Naive thymus-derived CD8-positive, alpha-beta T cell (primary cell): ENCODE results near the gene LIPG. TPM values are rescaled to one million over a fixed set of nuclear protein-coding genes. Genes with fewer than 3 reads are reported as not detected.

Source experiments
- ATAC-seq, 2 donors: fragments of 150-1000 bp; cut with Tn5 transposase in 1 of 2; sonication (Bioruptor Pico), chemical (Tn5 transposase) in 1 of 2; 1 replicate in 1 of 2; 2 replicates in 1 of 2; pipeline ENCODE4 v1.10.0; 2021; ENCODE audit warnings: mild to moderate bottlenecking in 2 of 2, moderate library complexity in 2 of 2
- POLR2A ChIA-PET: fragments of 350-600 bp; sonication (Branson Sonifier 250); formaldehyde crosslinking; loops from one replicate; lab custom pipeline; 2021; ENCODE audit warnings: antibody characterized with exemption; lab: Charles Lee
- DNase-seq, 10 donors: peaks; one replicate each; pipeline versions ENCODE4 v3.0.0 to v3.0.0-alpha.2; 2020 to 2022
- H3K27ac Mint-ChIP-seq, 10 donors: one replicate each; pipeline ENCODE4 v1.8.0; 2020 to 2022; ENCODE audit warnings: mild to moderate bottlenecking in 10 of 10, mixed read lengths in 10 of 10, moderate library complexity in 4 of 10, inconsistent platforms in 1 of 10
- H3K27me3 Mint-ChIP-seq, 5 donors: one replicate each; pipeline ENCODE4 v1.8.0; 2021 to 2022; ENCODE audit warnings: mixed read lengths in 5 of 5
- H3K36me3 Mint-ChIP-seq, 3 donors: one replicate each; pipeline ENCODE4 v1.8.0; 2020 to 2022; ENCODE audit warnings: mixed read lengths in 3 of 3, mild to moderate bottlenecking in 2 of 3, inconsistent platforms in 1 of 3
- H3K4me1 Mint-ChIP-seq, 4 donors: one replicate each; pipeline ENCODE4 v1.8.0; 2021 to 2022; ENCODE audit warnings: mixed read lengths in 4 of 4
- H3K4me3 Mint-ChIP-seq, 10 donors: one replicate each; pipeline ENCODE4 v1.8.0; 2020 to 2022; ENCODE audit warnings: mild to moderate bottlenecking in 10 of 10, mixed read lengths in 10 of 10, moderate library complexity in 6 of 10, inconsistent platforms in 1 of 10
- H3K9me3 Mint-ChIP-seq, 9 donors: one replicate each; pipeline ENCODE4 v1.8.0; 2020 to 2022; ENCODE audit warnings: mixed read lengths in 9 of 9, mild to moderate bottlenecking in 3 of 9, inconsistent platforms in 1 of 9, moderate library complexity in 1 of 9
- polyA plus RNA-seq, 3 donors: library from polyadenylated mRNA; unstranded; fragments of 300-500 nt; fragmentation: Illumina TruSeq; gene quantifications; one replicate each; pipeline ENCODE4 v1.2.3, GENCODE V29; 2021
- total RNA-seq, 8 experiments: library from RNA in 2 of 8; stranded (reverse) in 2 of 8; gene quantifications; one replicate each; pipeline ENCODE4 v1.2.3 and lab custom pipeline; 2021 to 2026

LIPG gene
- total and polyA plus RNA-seq, 5 experiments from 2014 or later, result not detected

DNA sequence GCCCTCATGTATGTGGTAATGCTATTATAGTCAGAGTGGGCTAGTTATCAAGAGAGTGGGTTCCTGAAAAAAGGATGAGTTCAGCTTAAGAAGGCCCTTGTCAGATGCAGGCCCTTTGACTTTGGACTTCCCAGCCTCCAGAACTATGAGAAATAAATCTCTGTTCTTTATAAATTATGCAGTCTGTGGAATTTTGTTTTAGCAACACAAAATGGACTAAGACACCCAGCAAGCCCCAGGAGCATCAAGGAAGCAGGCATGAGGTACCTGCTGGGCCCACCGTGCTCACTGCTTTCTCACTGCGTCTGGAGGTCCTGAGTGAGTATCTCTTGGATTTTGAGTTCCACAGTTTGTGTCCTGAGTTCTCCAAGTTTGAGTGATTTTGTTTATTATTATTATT lies 35.9 kb upstream of the LIPG start:
- Mint-ChIP-seq H3K4me1 (no peaks in the 10 kb centered on the region), H3K36me3 (peaks cover 0 to 4% (median 0%) of the 10 kb centered on the region in 3 donors), H3K27ac (no peak overlapping the region), H3K9me3 (no peaks in the 10 kb centered on the region), H3K27me3 (peaks cover 5 to 23% (median 14%) of the 10 kb centered on the region in 5 donors), H3K4me3 (no peak overlapping the region)
- POLR2A ChIA-PET, result interaction anchor here (0.6 kb wide), 1 partner anchor 25 kb away, joined by 3 read pairs; no protein-coding TSS in a partner anchor
- ATAC-seq, result no peak
- no peak for DNase-seq

DNA sequence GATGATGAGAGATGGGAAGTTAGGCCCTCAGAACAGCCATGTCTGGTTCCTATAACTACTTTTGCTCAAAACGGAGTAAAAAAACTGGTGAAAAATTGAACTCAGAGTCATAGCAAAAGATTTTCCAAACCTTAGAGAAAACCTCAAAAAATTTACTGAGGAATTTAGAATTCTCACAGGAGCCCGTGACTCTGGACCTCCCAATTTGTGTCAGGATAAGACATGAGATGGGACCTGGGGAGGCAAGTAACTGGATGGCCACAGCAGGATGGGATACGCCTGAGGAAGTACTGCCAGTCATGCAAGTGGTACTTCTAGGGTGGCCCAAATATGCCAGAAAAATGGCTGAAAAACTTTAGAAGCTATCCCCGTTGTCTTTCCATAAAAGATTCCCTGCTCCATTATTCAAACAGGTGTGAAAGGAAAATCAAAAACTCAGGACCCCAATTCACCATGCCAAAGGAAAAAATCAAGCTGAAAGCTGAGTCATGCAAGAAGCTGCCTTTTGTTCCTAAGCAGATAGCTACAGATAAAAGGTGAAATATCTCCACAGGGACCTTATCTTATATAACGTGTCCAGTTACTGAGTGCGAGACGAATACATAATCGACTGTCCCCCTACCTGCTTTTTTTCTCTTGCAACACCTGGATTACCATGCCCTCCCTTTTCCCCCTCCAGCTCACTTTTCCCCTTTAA lies 34.1 kb upstream of the LIPG start:
- Mint-ChIP-seq H3K4me1 (no peaks in the 10 kb centered on the region), H3K27me3 (peaks cover 5 to 23% (median 11%) of the 10 kb centered on the region in 5 donors), H3K27ac (no peak overlapping the region), H3K36me3 (peaks cover 0 to 5% (median 4%) of the 10 kb centered on the region in 3 donors), H3K4me3 (no peak overlapping the region), H3K9me3 (peaks cover 0 to 4% (median 0%) of the 10 kb centered on the region in 9 donors)
- POLR2A ChIA-PET, result no interaction called here
- ATAC-seq, result no peak
- DNase-seq, result no peak

DNA sequence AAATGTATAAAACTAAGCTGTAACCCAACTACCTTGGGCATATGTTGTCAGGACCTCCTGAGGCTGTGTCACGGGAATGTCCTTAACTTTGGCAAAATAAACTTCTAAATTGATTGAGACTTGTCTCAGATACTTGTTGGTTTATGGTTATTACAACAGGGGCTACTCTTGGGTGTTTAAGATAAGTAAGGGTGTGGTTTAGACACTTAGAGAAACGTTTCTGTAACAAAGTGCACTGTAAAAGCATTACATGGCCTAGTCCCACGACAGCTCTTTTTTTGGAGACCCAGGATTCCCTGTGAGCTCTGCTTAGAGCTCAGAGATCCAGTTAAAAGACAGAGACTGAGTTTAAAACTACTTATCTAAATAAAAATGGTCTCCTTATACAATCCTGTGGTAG lies 32.3 kb upstream of the LIPG start:
- Mint-ChIP-seq H3K4me1 (no peaks in the 10 kb centered on the region), H3K9me3 (peaks cover 0 to 9% (median 1%) of the 10 kb centered on the region in 9 donors), H3K27ac (no peak overlapping the region), H3K27me3 (peaks cover 3 to 18% (median 11%) of the 10 kb centered on the region in 5 donors), H3K36me3 (peaks cover 0 to 8% (median 4%) of the 10 kb centered on the region in 3 donors), H3K4me3 (no peak overlapping the region)
- POLR2A ChIA-PET, result no interaction called here
- no peak for DNase-seq
- no peak for ATAC-seq

DNA sequence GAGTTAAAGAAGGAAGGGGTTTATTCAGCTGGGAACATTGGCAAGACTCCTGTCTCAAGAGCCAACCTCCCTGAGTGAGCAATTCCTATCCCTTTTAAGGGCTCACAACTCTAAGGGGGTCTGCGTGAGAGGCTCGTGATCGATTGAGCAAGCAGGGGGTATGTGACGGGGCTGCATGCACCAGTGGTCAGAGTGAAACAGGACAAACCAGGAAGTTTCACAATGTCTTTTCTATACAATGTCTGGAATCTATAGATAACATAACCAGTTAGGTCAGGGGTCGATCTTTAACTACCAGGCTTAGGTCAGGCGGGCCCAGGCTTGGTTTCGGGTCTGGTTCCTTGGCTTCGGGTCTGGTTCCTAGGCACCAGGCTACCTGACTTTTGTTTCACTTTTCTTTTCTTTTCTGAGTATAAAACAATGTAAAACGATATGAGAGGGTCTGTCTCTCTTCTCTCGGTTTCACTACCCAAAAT lies 30.1 kb upstream of the LIPG start:
- no peaks in the 10 kb centered on the region for H3K4me1 Mint-ChIP-seq
- no peak overlapping the region for H3K4me3 Mint-ChIP-seq
- peaks cover 0 to 24% (median 3%) of the 10 kb centered on the region in 9 donors for H3K9me3 Mint-ChIP-seq
- H3K36me3 Mint-ChIP-seq, result peaks cover 0 to 13% (median 4%) of the 10 kb centered on the region in 3 donors
- ATAC-seq, result no peak
- H3K27ac Mint-ChIP-seq, result no peak overlapping the region
- POLR2A ChIA-PET, result no interaction called here
- peaks cover 3 to 17% (median 13%) of the 10 kb centered on the region in 5 donors for H3K27me3 Mint-ChIP-seq
- DNase-seq, result no peak

DNA sequence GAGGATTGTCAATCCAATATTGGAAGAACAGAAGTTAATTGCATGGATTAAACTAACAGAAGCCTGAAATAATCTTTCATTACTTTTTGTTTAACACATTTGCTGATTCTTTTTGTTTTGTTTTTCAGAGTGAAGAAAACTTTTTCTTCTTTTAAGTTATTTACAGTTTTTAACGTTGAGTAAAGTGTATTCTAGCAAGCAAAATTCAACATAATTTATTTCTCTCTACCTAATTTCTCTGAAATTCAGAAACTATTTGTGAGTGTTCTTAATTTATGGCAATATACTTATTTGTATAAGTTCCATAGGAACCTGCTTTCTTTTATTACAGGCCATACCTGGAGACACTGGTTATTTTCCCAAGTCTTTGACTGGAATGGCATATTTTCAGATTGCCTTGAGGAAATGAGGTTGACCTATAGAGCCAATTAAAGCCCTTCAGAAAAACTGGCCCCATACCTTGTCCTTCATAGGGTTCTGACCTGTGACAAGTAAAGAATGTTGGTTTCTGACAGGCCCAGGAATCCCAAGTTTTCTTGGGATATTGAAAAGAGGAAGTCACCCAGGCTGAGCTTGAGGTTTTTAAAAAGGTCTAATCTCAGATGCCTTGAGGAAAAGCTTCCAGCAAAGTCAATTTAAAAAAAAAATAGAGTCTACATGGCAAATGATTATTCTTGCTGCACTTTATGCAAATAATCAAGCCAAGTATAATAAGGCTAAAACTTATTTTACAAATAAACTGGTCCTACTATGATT lies 26.8 kb upstream of the LIPG start:
- Mint-ChIP-seq H3K36me3 (peaks cover 0 to 13% (median 3%) of the 10 kb centered on the region in 3 donors), H3K27ac (no peak overlapping the region), H3K4me1 (no peaks in the 10 kb centered on the region), H3K9me3 (peaks cover 0 to 24% (median 3%) of the 10 kb centered on the region in 9 donors), H3K27me3 (peaks cover 0 to 9% (median 7%) of the 10 kb centered on the region in 5 donors), H3K4me3 (no peak overlapping the region)
- POLR2A ChIA-PET, result no interaction called here
- ATAC-seq (no peak), DNase-seq (no peak)

DNA sequence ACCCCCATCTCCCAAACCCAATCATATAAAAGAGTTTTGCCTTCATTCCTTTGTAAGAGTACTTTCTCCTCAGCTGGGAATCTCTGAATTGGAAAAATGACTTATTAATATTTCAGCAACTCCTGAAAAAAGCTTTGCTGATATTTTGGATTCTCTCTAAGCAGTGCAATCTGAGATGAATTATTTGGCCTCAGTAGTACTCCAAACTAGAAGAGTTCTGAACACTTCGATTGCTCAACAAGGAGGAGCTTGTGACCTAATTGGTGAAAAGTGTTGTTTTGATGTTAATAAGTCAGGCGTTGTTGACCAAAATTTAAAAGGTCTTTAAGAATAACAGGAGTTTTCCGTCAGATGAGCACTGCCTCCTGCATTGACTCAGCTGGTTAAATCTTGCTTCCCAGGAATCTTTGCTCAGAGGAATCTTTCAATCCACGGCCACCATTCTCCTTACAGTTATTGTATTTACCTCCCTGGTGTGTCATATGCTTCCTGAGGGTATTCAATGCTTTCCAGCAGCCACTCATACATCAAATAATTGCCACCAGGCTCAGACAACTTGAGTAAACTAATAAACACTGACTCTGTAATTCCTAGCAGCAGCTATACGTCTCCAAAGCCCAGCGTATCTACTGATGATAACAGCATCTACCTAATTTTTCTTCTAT lies 24.5 kb upstream of the LIPG start:
- POLR2A ChIA-PET, result no interaction called here
- Mint-ChIP-seq H3K9me3 (peaks cover 0 to 24% (median 3%) of the 10 kb centered on the region in 9 donors), H3K4me1 (no peaks in the 10 kb centered on the region), H3K27ac (no peak overlapping the region), H3K27me3 (peaks cover 0 to 6% (median 2%) of the 10 kb centered on the region in 5 donors), H3K36me3 (peaks cover 0 to 12% (median 0%) of the 10 kb centered on the region in 3 donors), H3K4me3 (no peak overlapping the region)
- no peak for ATAC-seq
- DNase-seq, result no peak

DNA sequence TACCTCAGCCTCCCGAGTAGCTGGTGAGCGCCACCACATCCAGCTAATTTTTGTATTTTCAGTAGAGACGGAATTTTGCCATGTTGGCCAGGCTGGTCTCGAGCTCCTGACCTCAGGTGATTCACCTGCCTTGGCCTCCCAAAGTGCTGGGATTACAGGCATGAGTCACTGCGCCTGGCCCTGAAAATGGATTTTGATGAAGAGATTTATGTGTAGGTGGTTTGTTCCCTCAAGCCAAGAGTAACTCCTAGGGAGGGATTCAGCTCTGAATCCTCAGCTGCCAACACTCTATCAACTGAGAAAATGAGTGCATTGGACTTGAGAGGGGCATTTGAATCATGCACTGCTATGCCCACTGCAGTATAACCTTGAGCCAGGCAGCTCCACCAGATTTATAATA lies 17.5 kb upstream of the LIPG start:
- H3K4me3 Mint-ChIP-seq, result no peak overlapping the region
- H3K27ac Mint-ChIP-seq, result no peak overlapping the region
- no peaks in the 10 kb centered on the region for H3K9me3 Mint-ChIP-seq
- H3K36me3 Mint-ChIP-seq, result no peaks in the 10 kb centered on the region
- ATAC-seq (no peak), DNase-seq (no peak)
- POLR2A ChIA-PET, result no interaction called here
- H3K27me3 Mint-ChIP-seq, result peaks cover 0 to 15% (median 7%) of the 10 kb centered on the region in 5 donors
- H3K4me1 Mint-ChIP-seq, result no peaks in the 10 kb centered on the region

DNA sequence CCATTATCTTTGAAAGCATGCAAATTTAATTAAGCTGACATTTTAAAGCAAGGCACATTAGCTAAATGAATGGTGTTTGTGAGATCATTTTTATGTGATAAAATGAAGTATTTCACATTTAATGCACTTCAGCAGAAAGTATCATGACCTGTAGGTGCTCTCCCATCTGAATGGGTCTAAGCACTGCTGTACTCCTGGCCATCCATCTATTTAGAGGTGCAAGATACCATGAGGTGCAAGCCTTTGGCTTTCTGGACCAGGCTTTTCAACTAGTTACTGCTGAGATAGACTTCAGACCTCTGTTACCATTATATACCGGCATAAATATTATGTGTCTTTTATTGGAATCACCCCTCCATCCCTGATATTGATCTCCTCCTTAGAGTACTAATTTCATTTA lies 15.6 kb upstream of the LIPG start:
- no peak for ATAC-seq
- peaks cover 0 to 15% (median 12%) of the 10 kb centered on the region in 5 donors for H3K27me3 Mint-ChIP-seq
- no peaks in the 10 kb centered on the region for H3K4me1 Mint-ChIP-seq
- no peak for DNase-seq
- H3K9me3 Mint-ChIP-seq, result no peaks in the 10 kb centered on the region
- no peak overlapping the region for H3K27ac Mint-ChIP-seq
- POLR2A ChIA-PET, result no interaction called here
- no peak overlapping the region for H3K4me3 Mint-ChIP-seq
- no peaks in the 10 kb centered on the region for H3K36me3 Mint-ChIP-seq

DNA sequence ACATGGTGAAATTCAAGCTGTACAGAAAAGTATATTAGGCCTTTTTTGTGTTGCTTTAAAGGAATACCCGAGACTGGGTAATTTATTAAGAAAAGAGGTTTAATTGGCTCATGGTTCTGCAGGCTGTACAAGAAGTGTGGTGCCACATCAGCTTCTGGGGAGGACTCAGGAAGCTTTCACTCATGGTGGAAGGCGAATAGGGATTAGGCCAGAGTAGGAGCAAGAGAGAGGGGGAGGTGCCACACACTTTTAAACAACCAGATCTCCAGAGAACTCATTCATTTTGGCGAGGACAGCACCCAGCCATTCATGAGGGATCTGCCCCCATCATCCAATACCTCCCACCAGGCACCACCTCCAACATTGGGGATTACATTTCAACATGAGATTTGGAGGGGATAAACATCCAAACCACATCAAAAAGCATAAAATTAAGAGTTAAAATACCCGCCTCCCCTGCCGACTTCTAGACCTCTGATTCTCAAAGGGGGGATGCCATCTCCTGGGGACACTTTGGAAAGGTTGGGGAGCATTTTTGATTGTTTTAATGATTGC lies 15.1 kb upstream of the LIPG start:
- no peaks in the 10 kb centered on the region for H3K9me3 Mint-ChIP-seq
- ATAC-seq (no peak), DNase-seq (no peak)
- H3K36me3 Mint-ChIP-seq, result no peaks in the 10 kb centered on the region
- H3K4me1 Mint-ChIP-seq, result no peaks in the 10 kb centered on the region
- H3K4me3 Mint-ChIP-seq, result no peak overlapping the region
- POLR2A ChIA-PET, result no interaction called here
- H3K27ac Mint-ChIP-seq, result no peak overlapping the region
- H3K27me3 Mint-ChIP-seq, result peaks cover 0 to 20% (median 14%) of the 10 kb centered on the region in 5 donors

DNA sequence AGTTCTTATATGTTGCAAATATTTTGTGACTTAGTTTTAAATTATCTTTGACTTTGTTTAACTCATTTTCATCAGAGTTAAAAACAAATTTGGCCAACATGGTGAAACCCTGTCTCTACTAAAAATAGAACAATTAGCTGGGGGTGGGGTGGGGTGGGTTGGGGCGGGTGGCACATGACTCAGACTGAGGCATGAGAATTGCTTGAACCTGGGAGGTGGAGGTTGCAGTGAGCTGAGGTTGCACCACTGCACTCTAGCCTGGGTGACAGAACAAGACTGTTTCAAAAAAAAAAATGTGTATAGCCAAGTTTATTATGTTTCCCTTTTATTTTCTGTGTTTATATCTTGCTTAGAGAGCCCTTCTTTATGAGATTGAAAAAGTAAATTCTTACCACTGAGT lies 14.2 kb upstream of the LIPG start:
- POLR2A ChIA-PET, result no interaction called here
- Mint-ChIP-seq H3K27me3 (peaks cover under 1 to 24% (median 15%) of the 10 kb centered on the region in 5 donors), H3K9me3 (no peaks in the 10 kb centered on the region), H3K27ac (no peak overlapping the region), H3K36me3 (no peaks in the 10 kb centered on the region), H3K4me3 (no peak overlapping the region), H3K4me1 (no peaks in the 10 kb centered on the region)
- DNase-seq (no peak), ATAC-seq (no peak)

DNA sequence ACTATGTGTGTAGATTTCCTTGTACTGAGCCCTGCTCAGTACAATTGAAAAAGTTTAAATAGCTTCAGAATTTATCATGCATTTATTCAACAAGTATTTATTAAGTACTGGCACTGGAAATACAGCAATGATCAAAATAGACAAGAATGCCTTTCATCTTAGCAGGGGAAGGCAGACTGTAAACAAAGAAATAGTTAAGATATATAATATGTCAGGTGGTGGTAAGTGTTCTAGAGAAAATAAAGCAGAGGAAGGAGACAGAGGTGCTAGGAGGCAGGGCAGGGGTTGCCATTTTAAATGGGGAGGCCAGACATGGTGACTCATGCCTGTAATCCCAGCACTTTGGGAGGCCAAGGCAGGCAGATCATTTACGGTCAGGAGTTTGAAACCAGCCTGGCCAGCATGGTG lies 13.6 kb upstream of the LIPG start:
- H3K4me1 Mint-ChIP-seq, result no peaks in the 10 kb centered on the region

DNA sequence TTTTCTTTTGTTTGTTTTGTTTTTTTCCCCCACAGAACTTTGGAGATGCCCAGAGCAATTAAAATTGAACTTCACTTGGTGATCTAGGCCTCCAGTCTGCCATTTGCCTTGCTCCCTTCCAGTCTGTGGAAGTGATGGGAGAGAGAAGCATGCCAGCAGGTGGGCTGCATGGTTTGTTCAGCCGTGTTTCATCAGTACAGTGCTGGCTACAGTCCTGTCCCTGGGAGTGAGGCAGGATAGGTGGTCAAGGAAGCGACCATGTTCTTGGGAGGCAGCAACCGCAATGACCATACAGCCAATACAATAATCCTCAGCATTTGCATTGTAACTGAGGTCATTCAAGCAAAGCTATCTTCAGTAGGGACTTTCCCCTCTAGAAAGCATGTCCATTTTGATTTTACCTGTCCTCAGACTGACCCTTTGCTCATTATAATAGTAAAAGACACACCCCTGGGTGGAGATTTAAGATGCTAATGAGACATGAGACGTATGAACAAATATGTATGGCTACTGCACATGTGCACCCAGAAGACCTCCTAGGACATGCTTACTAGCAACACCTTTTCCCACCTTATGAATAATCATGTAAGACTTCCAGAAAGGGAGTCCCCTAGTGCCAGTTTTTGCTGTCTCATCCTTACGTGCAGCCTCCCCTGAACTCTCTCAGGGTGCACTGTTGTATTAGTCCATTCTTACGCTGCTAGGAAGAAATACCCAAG lies 11.1 kb upstream of the LIPG start:
- no peak overlapping the region for H3K4me3 Mint-ChIP-seq
- no peaks in the 10 kb centered on the region for H3K4me1 Mint-ChIP-seq
- POLR2A ChIA-PET, result interaction anchor here (0.6 kb wide), 1 partner anchor 25 kb away, joined by 3 read pairs; no protein-coding TSS in a partner anchor
- H3K36me3 Mint-ChIP-seq, result no peaks in the 10 kb centered on the region
- no peak overlapping the region for H3K27ac Mint-ChIP-seq
- H3K27me3 Mint-ChIP-seq, result peaks cover 15 to 45% (median 31%) of the 10 kb centered on the region in 5 donors
- DNase-seq, result no peak
- no peaks in the 10 kb centered on the region for H3K9me3 Mint-ChIP-seq
- ATAC-seq, result no peak

More for the DNA sequence above, 13.6 kb upstream of the LIPG start:
- POLR2A ChIA-PET, result no interaction called here
- Mint-ChIP-seq H3K36me3 (no peaks in the 10 kb centered on the region), H3K4me3 (no peak overlapping the region), H3K27ac (no peak overlapping the region), H3K27me3 (peaks cover 6 to 28% (median 20%) of the 10 kb centered on the region in 5 donors), H3K9me3 (no peaks in the 10 kb centered on the region)
- ATAC-seq, result no peak
- DNase-seq, result no peak
